22Rv1 (cell line): ENCODE results near the gene PEX26.

ENCODE experiments used
- ZFX ChIP-seq: fragments of 450-650 bp; IDR thresholded peaks from 2 replicates; pipeline ENCODE4 v1.6.1; 2017; ENCODE audit warnings: antibody characterized with exemption, borderline replicate concordance
- TF ChIP-seq, protein P1 (sequence below): fragments of 450-650 bp; IDR thresholded peaks from 2 replicates; pipeline ENCODE4 v1.5.1; 2017; ENCODE audit warnings: mild to moderate bottlenecking

GRCh38 chr22:18048441-18048898 lies 29.3 kb upstream of the PEX26 start:
- TF ChIP-seq, protein P1, sequence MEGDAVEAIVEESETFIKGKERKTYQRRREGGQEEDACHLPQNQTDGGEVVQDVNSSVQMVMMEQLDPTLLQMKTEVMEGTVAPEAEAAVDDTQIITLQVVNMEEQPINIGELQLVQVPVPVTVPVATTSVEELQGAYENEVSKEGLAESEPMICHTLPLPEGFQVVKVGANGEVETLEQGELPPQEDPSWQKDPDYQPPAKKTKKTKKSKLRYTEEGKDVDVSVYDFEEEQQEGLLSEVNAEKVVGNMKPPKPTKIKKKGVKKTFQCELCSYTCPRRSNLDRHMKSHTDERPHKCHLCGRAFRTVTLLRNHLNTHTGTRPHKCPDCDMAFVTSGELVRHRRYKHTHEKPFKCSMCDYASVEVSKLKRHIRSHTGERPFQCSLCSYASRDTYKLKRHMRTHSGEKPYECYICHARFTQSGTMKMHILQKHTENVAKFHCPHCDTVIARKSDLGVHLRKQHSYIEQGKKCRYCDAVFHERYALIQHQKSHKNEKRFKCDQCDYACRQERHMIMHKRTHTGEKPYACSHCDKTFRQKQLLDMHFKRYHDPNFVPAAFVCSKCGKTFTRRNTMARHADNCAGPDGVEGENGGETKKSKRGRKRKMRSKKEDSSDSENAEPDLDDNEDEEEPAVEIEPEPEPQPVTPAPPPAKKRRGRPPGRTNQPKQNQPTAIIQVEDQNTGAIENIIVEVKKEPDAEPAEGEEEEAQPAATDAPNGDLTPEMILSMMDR = no peak
- TF ChIP-seq ZFX = no peak
